Ishikawa (cell line): ENCODE measurements around the gene SMPD3.

ENCODE experiments used
- CEBPB ChIP-seq: IDR thresholded peaks from 2 replicates; pipeline ENCODE4 v1.6.1; 2012
- CREB1 ChIP-seq: IDR thresholded peaks from 2 replicates; pipeline ENCODE4 v1.6.1; 2012; ENCODE audit warnings: low read depth
- EGR1 ChIP-seq: IDR thresholded peaks from 2 replicates; pipeline ENCODE4 v1.6.1; 2012
- EP300 ChIP-seq: IDR thresholded peaks from 2 replicates; pipeline ENCODE4 v1.6.1; 2012; ENCODE audit warnings: borderline replicate concordance
- FOXM1 ChIP-seq: IDR thresholded peaks from 2 replicates; pipeline ENCODE4 v1.6.1; 2012; ENCODE audit warnings: low read depth, borderline replicate concordance
- NFIC ChIP-seq: IDR thresholded peaks from 2 replicates; pipeline ENCODE4 v1.6.1; 2012
- RAD21 ChIP-seq: IDR thresholded peaks from 2 replicates; pipeline ENCODE4 v1.6.1; 2012; ENCODE audit warnings: low read depth
- REST ChIP-seq: IDR thresholded peaks from 2 replicates; pipeline ENCODE4 v1.6.1; 2012; ENCODE audit warnings: low read depth, mild to moderate bottlenecking
- TAF1 ChIP-seq: IDR thresholded peaks from 2 replicates; pipeline ENCODE4 v1.6.1; 2012; ENCODE audit warnings: low read depth, mild to moderate bottlenecking
- TCF12 ChIP-seq: IDR thresholded peaks from 2 replicates; pipeline ENCODE4 v1.6.1; 2012; ENCODE audit warnings: low read depth
- TEAD4 ChIP-seq: IDR thresholded peaks from 2 replicates; pipeline ENCODE4 v1.6.1; 2012
- USF1 ChIP-seq: IDR thresholded peaks from 2 replicates; pipeline ENCODE4 v1.6.1; 2012
- YY1 ChIP-seq: IDR thresholded peaks from 2 replicates; pipeline ENCODE4 v1.6.1; 2012; ENCODE audit warnings: low read depth
- ZBTB7A ChIP-seq: IDR thresholded peaks from 2 replicates; pipeline ENCODE4 v1.6.1; 2012; ENCODE audit warnings: low read depth
- TF ChIP-seq, protein P1 (sequence below): IDR thresholded peaks from 2 replicates; pipeline ENCODE4 v1.6.1; 2012

SMPD3 gene

DNA sequence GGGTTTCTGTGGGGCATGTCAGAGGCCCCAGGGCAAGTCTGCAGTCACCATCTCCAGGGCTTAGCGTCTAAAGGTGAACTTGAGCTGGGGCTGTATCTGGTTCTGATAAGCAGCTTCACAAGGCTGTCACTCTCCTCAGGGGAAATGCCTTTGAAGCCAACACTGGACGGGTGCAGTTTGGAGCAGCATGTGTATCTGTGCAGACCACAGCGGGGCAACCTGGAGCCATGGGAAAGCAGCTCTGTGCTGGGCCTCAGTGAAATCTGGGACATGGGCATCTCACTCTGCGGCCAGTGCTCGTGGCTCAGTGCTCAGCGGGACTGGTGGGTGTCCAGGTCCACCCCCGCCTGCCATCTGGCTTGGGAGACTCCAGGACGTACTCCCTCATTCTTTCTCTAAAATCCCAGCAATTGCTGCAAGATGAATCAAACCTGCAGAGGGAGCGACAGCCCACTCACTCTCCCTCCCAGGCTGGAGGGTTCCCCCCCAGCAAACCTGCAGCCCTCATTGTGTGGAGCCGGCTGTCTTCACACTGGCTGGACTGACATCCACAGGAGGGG is 74.0 kb downstream of the SMPD3 start:
- TF ChIP-seq EP300 (no peak), TEAD4 (no peak), YY1 (no peak), TCF12 (no peak), EGR1 (no peak), ZBTB7A (no peak), USF1 (no peak), REST (no peak), CREB1 (no peak), FOXM1 (no peak), TAF1 (no peak), NFIC (no peak), RAD21 (no peak; the same call in 1 of the 2 replicates)
- TF ChIP-seq, protein P1, sequence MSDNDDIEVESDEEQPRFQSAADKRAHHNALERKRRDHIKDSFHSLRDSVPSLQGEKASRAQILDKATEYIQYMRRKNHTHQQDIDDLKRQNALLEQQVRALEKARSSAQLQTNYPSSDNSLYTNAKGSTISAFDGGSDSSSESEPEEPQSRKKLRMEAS, result no peak

DNA sequence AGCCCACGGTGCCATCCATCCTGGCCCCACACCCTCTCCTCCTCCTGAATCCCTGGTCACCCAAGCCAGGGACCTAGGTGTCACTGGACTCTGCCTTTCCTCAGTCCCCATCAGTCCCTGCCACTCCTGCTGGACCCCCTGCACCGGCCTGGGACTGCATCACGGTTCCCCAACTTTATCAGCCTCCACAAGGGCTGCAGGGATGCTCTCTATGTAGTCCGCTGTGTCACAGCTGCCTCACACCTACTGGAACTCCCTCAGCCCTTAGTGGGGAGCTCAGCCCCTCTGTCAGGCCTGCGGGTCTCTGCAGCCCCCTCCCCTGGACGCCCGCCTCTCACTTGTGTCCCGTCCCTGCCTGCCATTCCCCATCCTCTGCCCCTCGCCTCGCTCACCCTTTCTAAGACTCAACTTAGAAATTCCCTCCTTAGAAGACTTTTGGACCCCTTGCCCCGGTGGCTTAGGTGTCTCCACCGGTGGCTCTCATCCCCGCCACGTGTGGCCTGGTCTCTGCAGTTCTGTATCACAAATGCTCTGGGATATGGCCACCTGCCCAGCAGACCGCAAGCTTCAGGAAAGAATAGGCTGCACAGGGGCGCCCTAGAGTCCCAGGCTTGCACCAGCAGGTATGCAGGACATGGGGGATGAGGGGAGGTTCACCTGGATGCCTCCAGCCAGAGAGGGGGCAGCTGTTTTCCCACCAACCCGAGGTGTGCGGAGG is 74.6 kb downstream of the SMPD3 start:
- TF ChIP-seq CEBPB, result no peak
- no peak for TF ChIP-seq ZBTB7A

DNA sequence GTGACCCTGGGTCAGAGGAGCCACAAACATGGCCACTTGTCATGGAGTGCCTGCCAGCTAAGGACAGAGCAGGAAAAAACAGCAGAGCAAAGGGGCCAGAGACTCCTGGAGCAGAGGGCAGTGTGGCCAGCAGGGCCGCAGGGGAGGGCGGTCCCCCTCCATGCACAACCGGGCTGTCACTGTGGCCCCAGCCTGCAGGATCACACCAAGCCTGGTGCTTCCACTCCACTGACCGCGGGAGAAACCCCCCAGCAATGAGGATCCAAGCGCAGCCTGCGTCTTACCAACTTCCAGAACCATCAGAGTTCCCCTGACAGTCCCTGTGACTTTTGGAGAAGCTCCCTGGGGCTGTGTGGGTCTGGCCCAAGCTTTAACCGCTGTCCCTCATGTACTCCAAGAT is 75.5 kb downstream of the SMPD3 start:
- TF ChIP-seq ZBTB7A (no peak), RAD21 (no peak), EGR1 (no peak), NFIC (no peak), TAF1 (no peak), REST (no peak)

DNA sequence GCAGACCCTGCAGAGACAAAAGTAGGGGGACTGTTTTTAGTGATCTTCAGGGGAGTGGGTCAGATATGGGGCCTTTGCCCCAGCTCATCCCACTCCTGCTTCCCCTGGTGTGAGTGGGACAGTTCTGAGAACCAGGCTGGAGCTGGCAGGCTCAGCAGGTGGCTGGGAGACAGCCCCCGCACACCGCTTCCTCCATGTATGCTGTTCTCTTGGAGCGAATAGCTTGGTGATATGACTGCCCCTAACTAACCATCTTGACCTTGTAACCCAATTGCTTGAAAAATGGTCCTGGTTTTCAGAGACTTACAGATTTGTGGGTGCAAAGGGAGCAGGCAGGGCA is 76.0 kb downstream of the SMPD3 start:
- TF ChIP-seq USF1, result no peak
- no peak for TF ChIP-seq TCF12
- TF ChIP-seq FOXM1, result no peak
- no peak for TF ChIP-seq REST
- TF ChIP-seq NFIC, result no peak
- no peak for TF ChIP-seq YY1
- TF ChIP-seq TEAD4, result no peak
- TF ChIP-seq CREB1, result no peak
- no peak for TF ChIP-seq EGR1
- no peak for TF ChIP-seq ZBTB7A
- no peak for TF ChIP-seq CEBPB
- TF ChIP-seq RAD21, result no peak
- no peak for TF ChIP-seq TAF1
- TF ChIP-seq EP300, result no peak
- TF ChIP-seq, protein P1, result no peak
